GM18870 (cell line): ENCODE measurements around the gene MTERF4.

Experiments used
- ATAC-seq: cut with Tn5 transposase; IDR thresholded peaks from one replicate; pipeline ENCODE4 v1.9.1; 2021; ENCODE audit warnings: moderate library complexity; ENCODE audit not compliant: unreplicated experiment

MTERF4 gene, protein sequence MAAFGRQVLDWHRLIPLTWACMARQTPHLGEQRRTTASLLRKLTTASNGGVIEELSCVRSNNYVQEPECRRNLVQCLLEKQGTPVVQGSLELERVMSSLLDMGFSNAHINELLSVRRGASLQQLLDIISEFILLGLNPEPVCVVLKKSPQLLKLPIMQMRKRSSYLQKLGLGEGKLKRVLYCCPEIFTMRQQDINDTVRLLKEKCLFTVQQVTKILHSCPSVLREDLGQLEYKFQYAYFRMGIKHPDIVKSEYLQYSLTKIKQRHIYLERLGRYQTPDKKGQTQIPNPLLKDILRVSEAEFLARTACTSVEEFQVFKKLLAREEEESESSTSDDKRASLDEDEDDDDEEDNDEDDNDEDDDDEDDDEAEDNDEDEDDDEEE

DNA sequence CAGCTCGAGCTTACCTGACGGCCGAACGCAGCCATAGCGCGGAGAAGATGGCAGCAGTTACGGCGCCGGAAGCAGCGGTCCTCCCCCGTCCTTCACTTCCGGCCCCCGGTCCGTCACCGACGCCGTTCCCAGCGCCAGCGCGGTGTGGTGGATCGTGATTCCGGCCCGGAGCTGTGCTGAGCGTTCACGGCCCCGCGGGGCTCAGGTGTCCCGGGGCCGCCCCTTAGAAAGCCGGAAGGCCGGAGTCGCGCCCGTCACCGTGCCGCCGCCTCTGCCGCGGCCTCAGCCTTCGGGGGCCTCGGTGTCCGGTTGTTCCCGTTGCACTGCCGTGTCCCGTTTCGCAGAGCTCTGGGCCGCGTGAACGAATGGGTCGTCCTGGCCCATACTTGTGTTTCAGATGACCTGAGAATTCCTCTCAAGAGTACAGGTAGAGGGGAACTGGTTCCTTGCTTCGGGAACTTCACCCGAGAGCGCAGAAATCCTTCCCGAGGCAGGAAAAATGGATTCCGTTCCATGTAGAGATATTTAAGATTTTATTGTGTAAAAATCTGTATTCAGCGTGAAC, at the start of gene MTERF4:
TSS of gene MTERF4 (minus strand) at position 49 of the 565 bp plus-strand sequence. CDS start at position 35, 14 bp downstream.
- ATAC-seq = peak; percentile 67

DNA sequence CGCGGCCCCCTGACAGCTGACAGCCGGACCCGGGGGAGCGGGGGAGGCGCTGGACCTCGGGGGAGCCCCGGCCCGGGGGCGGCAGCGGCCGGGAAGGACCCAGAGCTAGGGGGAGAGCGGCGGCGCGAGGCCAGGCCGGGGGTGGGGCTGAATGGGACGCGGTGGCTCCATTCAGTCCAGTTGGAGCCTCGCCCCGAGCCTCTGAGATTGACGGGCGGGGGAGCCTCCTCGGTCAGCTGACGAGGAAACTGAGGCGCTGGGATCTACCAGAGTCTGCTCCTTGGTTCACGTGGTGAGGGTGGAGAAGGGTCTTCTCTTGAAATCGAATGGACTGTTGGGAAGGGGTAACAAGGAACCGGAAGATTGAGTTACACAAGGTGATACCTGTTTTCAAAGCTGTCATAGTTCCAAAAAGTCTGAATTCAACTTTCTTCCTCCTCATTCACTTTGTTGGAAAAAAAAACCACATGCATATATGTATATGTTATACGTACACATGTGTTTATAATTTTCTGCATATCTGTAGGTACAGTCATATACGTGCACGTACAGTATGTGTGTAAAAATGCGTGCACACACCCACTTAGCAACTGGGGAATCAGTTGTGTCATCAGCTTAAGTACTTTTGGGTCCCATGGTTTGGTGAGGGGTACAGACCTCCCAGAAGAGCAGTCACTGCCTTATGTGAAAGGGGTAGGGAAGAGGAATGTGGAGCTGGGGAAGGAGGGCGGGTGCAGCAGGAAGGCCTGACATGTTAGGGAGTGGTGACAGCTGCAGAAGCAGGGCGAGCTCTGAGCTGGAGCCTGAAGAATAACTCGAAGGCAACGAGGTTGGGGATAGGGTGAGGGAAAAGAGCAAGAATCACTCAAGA, 48.8 kb upstream of the MTERF4 start:
- no peak for ATAC-seq

DNA sequence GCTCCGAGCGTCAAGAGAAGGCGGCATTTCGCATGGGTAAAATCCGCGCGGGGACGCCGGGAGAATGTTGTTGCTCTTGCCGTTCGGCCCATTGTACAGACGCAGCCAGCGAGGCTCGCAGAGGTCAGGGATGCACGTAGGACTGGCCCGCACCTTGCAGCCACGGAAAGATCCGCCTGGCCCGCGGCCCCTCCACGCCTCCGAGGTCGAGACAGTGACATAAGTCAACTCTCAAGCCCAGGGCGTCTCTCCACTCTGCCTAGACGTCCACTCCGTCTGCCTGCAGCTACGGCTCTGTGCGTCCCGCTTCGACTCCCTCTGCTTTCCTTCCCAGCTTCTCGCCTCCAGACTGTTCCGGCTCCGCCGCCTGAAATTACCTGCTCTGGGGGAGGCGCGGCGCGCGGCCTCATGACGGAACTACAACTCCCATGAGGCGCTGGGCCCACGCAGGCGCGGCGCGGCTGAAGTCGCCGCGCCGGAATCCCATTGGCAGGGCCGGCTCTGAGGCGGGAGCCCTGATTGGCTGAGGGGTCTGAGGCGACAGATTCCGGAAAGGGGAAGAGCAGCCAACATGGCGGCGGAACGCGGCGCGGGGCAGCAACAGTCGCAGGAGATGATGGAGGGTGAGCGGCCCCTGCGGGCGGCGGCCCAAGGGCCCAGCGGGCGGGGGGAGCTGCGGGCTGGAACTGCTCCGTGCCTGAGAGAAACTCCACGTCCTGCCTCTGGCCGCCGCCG, 48.0 kb upstream of the MTERF4 start, which contains the start of gene PPP1R7:
TSS of gene PPP1R7 (plus strand) at position 543 of the 735 bp plus-strand sequence. CDS start at position 572, 29 bp downstream.
- ATAC-seq = peak; percentile 65

DNA sequence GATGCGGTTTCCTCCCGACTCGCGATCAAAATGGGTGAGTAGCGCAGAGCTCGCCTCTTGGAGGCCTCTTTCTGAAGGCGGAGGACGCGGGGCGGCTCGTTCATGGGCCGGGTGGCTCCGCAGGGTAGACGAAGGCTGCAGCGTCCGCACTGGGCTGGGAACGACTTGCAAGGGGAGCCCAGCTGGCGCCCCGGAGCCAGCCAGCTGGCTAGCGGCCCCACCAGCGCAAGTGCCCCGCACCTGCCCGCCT, 47.5 kb upstream of the MTERF4 start:
- ATAC-seq = peak; percentile 7

DNA sequence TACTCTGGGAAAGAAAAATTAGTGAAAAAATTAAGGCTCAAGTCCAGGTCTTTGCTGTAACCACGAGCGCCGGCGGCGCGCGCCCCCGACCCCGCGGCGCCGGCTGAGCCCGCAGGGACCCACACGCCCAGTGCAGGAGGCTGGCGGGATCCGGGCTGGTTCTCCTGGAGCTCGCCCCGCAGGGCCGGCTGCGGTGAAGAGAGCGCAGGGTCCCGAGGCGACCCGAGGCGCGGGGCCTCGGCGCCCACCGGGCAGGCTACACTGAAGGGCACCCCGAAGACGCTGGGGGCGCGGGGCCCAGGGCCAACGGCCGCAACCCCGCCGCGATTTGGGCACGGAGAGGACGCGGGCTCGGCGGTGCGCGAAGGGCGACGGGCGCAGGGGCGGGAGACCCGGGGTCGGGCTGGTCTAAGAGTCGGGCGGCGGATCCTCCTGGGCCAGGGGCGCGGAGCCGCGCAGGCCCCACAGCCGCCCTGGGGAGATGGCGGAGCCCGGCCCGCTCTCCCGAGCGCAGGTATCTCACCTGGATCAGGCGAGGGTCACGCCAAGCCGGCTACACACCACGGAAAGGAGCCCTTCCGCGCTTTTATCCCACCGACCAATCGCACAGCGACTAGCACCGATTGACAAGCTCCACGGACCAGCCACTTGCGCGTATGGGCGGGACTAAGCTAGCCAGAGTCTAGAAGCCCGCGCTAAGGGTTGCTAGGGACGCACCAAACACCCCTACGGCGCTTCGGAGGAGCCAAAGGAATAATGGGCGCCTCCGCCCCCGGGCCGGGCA, 47.0 kb upstream of the MTERF4 start, which contains the start of gene PASK:
TSS of gene PASK (minus strand) at position 582 of the 784 bp plus-strand sequence. CDS start 6,440 bp downstream, outside the sequence.
- ATAC-seq = peak; percentile 69

DNA sequence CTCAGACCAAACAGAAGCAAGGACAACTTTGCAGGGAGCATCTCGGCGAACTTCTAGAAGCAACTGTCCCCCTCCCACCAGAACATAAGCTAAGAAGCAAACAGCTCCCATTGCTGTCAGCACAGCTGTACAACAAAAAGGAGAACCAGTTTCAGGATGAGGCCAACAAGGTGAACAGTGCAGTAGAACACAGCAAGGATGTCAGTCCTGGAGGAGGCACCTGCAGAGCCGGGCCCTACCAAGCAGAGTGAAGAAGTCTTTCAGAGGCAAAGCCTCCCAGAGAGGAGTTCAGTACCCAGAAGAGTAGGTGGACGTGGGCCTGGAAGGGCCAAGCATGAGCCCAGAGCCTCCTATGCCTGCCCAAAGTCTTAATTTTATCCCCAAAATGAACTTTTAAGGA, 46.2 kb upstream of the MTERF4 start:
- no peak for ATAC-seq

DNA sequence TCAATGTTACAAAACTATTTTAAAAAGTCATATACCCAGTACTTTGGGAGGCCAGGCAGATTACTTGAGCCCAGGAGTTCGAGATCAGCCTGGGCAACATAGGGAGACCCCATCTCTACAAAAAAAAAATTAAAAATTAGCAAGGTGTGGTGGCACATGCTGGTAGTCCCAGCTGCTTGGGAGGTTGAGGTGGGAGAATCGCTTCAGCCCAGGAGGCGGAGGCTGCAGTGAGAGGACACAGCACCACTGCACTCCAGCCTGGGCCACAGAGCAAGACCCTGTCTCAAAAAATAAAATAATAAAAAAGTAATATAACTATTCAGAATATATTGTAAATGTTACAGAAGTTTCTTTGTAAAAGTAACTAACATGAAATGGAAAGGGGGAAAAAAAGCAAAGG, 45.2 kb upstream of the MTERF4 start:
- ATAC-seq = no peak

DNA sequence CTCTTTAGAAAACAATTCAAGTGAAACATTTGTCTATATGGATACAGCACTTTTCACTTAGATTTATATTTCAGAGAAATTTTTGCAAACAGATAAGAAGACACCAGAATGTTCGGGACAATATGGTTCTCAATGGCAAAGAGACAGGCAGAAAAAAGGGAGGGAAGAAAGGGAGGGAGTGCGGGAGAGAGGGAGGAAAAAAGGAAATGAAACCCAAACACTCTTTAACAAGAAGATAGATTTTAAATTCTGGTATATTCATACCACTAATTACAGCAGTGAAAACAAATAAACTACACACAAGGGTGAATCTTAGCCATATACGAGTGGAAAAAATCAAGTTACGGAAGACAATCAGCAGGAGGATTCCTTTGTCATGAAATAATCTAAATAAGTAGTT, 44.2 kb upstream of the MTERF4 start:
- ATAC-seq = no peak

DNA sequence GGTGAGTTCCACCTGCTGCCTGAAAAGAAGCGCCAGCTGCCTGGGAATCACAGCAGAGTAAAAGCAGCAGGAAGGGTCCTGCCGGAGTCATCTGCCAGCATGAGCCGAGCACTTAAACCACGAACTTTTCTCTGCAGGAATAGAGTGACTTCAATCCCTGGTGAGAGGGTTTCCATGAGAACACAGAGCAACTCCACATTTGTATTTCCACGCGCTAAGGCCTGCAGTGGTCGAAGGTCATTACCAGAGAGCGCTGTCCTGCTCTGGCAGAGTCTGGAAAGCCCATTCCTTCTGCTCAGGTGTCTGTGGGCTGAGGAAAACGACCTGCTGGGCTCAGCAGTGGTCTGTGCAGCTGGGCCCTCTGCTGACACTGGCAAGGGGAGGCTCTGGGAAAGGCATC, 40.5 kb upstream of the MTERF4 start:
- ATAC-seq = no peak

DNA sequence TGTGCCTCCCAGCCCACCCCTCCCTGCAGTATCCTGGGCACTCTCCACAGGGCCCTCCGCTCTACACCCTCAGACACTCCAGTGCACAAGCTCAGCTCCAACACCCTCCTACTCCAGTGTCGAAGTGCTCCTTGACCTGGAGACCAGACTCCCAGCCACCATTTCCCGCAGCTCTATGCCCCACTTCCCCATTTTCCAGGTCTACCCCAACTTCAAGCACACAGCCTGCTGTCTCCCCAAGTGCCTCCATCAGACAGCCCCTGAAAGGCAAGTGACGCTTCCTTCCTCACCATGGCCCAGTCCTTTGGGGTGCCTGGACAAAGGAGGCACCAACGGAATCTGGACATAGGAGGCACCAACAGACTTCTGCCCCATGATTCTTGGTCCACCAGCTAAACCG, 40.0 kb upstream of the MTERF4 start:
- ATAC-seq = no peak

DNA sequence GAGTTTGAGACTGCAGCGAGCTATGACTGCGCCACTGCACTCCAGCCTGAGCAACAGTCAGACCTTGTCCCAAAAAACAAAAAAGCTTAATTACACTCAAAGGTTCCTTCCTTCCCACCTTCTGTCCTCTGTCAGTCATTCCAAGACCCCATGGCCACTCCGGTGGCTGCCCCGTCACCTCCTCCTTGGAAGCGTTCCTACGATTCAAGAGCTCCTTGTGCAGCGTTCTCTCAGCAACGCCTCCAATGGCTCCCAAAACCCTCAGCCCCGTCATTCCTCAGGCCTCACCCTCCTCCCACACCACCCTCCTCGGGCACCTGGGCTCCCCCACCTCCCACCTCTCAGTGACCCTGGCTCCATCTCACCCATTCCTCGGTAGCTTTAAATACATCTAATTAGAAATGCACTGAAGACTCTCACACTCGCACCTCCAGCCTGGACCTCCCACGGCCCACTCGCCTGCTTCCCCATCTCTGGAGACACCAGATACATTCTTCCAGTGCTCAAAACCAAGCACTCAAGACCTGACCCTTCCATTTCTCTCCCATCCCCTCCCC, 39.2 kb upstream of the MTERF4 start:
- ATAC-seq = no peak

DNA sequence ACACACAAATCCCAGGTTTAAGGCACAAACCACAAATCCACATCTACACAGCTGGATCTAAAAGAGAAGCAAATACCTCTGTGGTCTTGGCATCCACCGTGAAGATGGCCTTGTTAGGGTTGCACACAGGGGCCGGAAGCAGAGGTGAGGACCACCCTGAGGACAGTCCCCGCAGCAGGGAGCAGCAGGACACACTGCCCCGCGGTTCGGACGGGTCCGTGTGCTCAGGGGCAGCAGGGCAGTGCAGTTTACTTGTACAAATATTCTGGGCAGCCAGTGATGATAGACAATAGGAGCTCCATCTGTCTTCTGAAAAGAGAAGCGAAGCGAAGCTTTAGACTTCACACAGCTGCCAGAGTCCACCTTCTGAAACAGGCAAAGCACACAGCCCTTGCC, 38.4 kb upstream of the MTERF4 start:
- no peak for ATAC-seq

DNA sequence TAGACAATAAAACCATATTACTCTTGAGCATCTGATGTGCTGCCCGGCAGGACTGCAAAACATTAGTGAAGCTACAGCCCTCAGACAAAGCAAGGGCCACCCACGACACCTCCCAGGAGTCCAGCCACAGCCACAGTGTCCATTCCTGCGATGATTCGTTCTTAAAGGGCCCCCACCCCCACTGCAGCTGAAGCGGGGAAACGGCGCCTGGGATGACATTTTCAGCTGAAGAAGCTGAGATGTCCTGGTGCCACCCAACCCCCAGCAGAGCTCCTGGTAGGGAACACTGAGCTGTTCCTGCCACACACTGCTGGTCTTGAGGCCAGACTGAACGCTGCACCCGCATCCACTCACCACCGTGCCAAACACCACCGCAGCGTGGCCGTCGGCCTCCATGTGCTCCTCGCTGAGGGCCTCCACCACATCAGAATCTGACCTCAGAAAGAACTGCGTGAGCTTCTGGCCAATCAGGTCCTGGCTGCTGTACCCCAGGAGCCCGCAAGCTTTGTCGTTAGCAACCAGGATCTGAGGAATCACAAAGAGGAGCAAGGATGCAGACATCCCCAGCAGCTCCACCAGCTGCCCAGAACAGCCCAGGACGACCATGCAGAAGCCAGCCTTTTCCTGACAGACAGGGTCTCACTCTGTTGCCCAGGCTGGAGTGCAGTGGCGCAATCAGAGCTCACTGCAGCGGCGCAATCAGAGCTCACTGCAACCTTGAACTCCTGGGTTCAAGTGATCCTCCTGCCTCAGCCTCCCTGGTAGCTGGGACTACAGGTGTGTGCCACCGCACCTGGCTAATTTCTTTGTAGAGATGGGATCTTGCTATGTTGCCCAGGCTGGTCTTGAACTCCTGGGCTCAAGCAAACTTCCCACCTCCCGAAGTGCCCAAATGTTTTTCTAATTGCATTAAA, 37.7 kb upstream of the MTERF4 start:
- ATAC-seq = no peak

DNA sequence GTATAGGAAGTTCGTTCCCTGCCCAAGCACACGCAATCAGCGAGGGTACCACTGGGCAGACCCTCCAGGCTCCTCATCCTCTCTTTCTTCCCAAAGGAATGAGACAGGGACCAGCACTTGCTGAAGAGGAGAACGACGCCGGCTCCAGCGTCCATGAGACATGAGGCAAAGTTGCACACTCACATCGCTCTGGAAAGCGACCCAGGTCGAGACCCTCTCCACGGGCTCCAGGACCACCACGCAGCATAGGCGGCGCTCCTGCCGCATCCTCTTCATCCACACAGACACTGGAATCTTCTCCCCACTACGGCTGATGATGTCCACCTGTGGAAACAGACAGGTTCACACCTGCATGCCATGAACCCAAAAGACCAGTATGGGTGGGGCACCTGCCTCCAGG, 36.4 kb upstream of the MTERF4 start:
- ATAC-seq = no peak

DNA sequence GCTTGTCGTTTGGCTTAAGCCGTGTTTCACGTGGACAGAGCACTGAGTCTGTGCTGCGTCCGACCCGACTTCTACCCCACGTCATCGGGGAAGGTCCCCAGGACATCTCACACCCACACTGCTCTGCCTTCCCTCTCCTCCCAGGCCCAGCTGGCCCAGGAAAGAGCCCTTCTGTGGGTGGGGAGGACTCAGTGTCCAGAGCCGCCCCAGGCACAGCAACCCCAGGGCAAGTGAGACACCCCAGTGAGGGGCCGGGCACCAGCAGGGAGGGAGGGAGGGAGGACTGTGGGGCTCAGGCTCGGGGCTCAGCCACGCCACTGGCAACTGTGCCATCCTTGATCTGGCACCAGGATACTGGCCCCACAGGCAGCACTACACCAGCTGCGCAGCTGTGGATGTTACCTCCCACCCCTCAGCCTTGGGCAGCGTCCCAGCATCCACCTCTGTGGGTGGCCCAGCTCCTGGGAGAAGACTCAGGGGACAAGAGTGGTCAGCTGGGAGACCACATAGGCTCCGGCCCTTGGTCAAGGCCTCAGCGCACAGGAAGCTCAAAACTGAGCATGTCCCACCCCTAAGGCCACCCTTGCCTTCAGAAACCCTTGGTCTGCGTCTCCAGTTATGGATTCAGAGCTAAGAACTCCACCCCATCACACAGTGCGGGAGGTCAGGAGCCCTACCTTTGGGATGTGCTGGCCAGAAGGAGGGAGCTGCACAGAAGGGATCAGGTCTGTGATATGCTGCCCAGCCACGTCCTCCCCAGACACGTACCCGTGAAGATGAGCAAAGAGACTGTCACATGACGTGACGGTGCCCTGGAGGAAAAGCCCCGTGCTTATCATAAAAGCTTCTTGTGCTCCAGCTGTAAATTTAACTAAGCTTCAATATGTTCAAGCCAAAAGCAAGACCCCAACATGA, 35.4 kb upstream of the MTERF4 start:
- no peak for ATAC-seq

DNA sequence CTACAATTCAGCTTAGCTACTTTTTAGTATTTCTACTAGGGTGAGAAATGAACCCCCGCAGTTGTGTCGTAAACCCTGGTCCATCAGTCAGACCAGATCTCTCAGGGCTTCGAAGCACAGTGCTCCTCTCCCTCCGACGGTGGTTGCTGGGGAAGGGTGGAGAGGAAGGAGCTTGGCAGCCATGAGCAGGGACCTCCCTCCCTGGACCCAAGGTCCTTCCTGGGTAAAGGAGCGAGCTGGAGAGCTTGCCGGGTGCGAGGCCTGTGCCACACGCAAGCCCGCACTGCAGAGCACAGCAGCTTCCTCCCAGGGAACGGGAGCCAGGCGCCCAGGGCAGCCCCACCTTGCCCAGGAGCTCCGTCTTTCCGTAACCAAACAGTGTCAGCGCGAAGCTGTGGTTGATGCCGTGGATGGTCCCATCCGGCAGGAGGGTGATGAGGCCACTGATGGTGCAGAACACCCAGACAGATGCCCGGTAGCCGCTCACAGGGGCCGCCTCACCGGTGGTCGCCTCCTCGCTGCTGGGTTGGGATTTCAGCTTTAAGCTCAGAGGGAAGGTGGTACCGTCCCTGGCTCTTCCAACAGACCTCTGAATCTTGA, 34.7 kb upstream of the MTERF4 start:
- ATAC-seq = no peak

DNA sequence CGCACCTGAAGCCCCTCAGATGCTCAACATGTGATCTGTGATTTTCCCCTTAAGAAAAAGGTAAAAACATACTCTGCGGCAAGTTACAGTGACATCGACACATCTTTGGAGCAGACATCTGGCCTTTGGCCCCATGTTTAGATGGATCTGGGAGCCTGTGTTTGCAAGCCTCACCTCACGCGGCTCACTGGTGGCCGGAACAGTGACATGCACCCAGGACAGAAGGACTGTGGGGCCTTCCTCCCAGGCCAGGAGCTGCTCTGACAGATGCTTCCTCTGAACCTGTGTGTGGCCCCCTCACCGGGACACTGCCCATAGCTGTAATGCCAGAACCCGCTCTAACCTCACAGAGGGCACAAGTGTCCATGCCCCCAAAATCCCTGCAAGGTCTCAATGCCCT, 34.1 kb upstream of the MTERF4 start:
- ATAC-seq = no peak

DNA sequence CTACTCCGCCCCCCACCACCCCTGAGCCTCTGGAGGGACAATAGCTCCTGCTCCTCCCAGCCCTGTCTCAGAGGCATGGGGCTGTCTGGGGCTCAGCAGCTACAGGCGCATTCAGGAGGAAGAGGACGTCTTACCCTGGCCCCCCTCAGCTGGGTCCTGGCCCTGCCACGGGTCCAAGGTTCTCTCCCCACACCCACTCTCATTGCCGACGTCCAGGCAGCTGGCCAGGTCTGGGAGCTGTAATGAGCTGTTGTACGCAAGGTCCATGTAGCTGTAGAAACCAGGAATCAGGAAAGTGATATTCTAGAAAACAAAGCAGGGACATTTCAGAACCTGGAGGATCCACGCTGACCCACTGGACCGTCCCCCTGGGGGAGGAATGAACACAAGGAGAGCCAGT, 33.6 kb upstream of the MTERF4 start:
- no peak for ATAC-seq
